A673 (cell line): ENCODE results near the gene METAP2. TPM values are rescaled to one million over a fixed set of nuclear protein-coding genes. Genes with fewer than 3 reads are reported as not detected.

Source experiments
- Bru-seq: library from RNA; stranded (reverse); fragments of 400-500 nt; gene quantifications from one replicate; lab custom pipeline; 2021; lab: Mats Ljungman, UMichigan
- BruChase-seq, 2 experiments: library from RNA; stranded (reverse); fragments of 400-500 nt; gene quantifications; one replicate each; lab custom pipeline; 2021; lab: Mats Ljungman, UMichigan
- BruUV-seq: library from RNA; stranded (reverse); fragments of 400-500 nt; replicated peaks from 2 replicates; lab custom pipeline; 2021; lab: Mats Ljungman, UMichigan
- CTCF ChIA-PET: fragments of 300-600 bp; sonication (Branson Sonifier 250); formaldehyde crosslinking; loops from one replicate; lab custom pipeline; 2022; ENCODE audit warnings: antibody characterized with exemption; lab: Charles Lee
- POLR2A ChIA-PET: fragments of 300-600 bp; sonication (Branson Sonifier 250); formaldehyde crosslinking; loops from one replicate; lab custom pipeline; 2022; ENCODE audit warnings: antibody characterized with exemption; ENCODE audit not compliant: low non-redundant PET; lab: Charles Lee
- DNase-seq: peaks from one replicate; pipeline ENCODE4 v3.0.0-alpha.2; 2015; ENCODE audit warnings: low spot score
- H3K27ac ChIP-seq: fragments of 200-600 bp; sonication (generic); 2 replicates; pipeline ENCODE4 v1.5.1; 2016; ENCODE audit warnings: mixed run types, low read depth, mild to moderate bottlenecking, mixed read lengths, antibody characterized with exemption, low read length; ENCODE audit not compliant: poor library complexity, severe bottlenecking
- H3K27me3 ChIP-seq: fragments of 200-600 bp; sonication (generic); replicated peaks from 2 replicates; pipeline ENCODE4 v1.6.1; 2017; ENCODE audit warnings: mixed run types, low read depth, mild to moderate bottlenecking, mixed read lengths, antibody characterized with exemption, low read length; ENCODE audit not compliant: insufficient read depth, poor library complexity
- H3K36me3 ChIP-seq: fragments of 200-600 bp; sonication (generic); 2 replicates; pipeline ENCODE4 v1.6.1; 2016; ENCODE audit warnings: mixed run types, mild to moderate bottlenecking, mixed read lengths, antibody characterized with exemption, low read length; ENCODE audit not compliant: insufficient read depth, poor library complexity, severe bottlenecking
- H3K4me1 ChIP-seq: fragments of 200-600 bp; sonication (generic); 2 replicates; pipeline ENCODE4 v1.6.1; 2017; ENCODE audit warnings: mixed run types, mild to moderate bottlenecking, mixed read lengths, antibody characterized with exemption, low read length; ENCODE audit not compliant: insufficient read depth, poor library complexity, severe bottlenecking
- H3K4me3 ChIP-seq: fragments of 200-600 bp; sonication (generic); 2 replicates; pipeline ENCODE4 v1.5.1; 2016; ENCODE audit warnings: low read depth, mixed run types, mild to moderate bottlenecking, mixed read lengths, low read length; ENCODE audit not compliant: poor library complexity, severe bottlenecking
- H3K9me3 ChIP-seq: fragments of 200-600 bp; sonication (generic); 2 replicates; pipeline ENCODE4 v1.6.1; 2016; ENCODE audit warnings: mixed run types, low read depth, mild to moderate bottlenecking, mixed read lengths, antibody characterized with exemption, low read length; ENCODE audit not compliant: poor library complexity, severe bottlenecking
- CTCF ChIP-seq: fragments of 300-800, 200-600 bp; sonication (generic); conservative IDR thresholded peaks from 2 replicates; pipeline ENCODE4 v1.5.1; 2017; ENCODE audit warnings: low read depth, mild to moderate bottlenecking, antibody characterized with exemption, low read length, moderate library complexity, mixed read lengths
- EZH2 ChIP-seq: fragments of 200-600 bp; sonication (generic); IDR thresholded peaks from 2 replicates; pipeline ENCODE4 v1.6.1; 2017; ENCODE audit warnings: borderline replicate concordance, low read depth, mild to moderate bottlenecking, mixed read lengths, antibody characterized with exemption, low read length; ENCODE audit not compliant: poor library complexity, severe bottlenecking
- intact Hi-C: fragments of 100-400 bp; cut with micrococcal nuclease; formaldehyde crosslinking; loops from one replicate; pipeline ENCODE4 v1.10.0; 2022; ENCODE audit not compliant: unreplicated experiment
- long read RNA-seq: library from polyadenylated mRNA; stranded (forward); transcript quantifications from one replicate; pipeline ENCODE4 v2.0.0, GENCODE V29; 2022
- total RNA-seq: library from RNA; stranded (reverse); gene quantifications from 2 replicates; pipeline ENCODE4 v1.2.3, GENCODE V29; 2021

METAP2 gene
- total RNA-seq (135 and 136 TPM in 2 replicates), Bru-seq, nascent RNA (percentile 95 among the genes with signal in this experiment), BruChase-seq, experiment 1, labeled RNA remaining after a 2-hour chase (percentile 93 among the genes with signal in this experiment), BruChase-seq, experiment 2, labeled RNA remaining after a 6-hour chase (percentile 94 among the genes with signal in this experiment)
- long read RNA-seq, transcript METAP2-202 (11 exons, 3,601 nt): major isoform, 164 of 206 reads
- long read RNA-seq, transcript METAP2-210 (11 exons, 1,874 nt): minor isoform, 24 of 206 reads
- long read RNA-seq, partial matches to known transcripts: 8 of 206 reads
- long read RNA-seq, other reads (novel, unspliced or antisense): 10 of 206 reads

GRCh38 chr12:95473884-95474659, at the start of gene METAP2:
Gene METAP2 (plus strand): TSS chr12:95474152. CDS start chr12:95474180, 28 bp downstream.
- Histone ChIP-seq H3K4me3 (peak within 1 kb of the TSS; percentile 96), H3K9me3 (no peaks in the 10 kb centered on the region), H3K27ac (peak within 1 kb of the TSS; percentile 94), H3K36me3 (peaks cover 33% of the 10 kb centered on the region), H3K27me3 (no peaks in the 10 kb centered on the region), H3K4me1 (peaks cover 7% of the 10 kb centered on the region)
- intact Hi-C loops: no loop called here
- ChIA-PET POLR2A (interaction anchor here (0.6 to 1.6 kb wide), 7 partner anchors 13 to 1200 kb away, joined by 3 to 6 read pairs (median 4); no protein-coding TSS in a partner anchor), CTCF (interaction anchor here (0.5 kb wide), 2 partner anchors 46 to 288 kb away, joined by 3 to 8 read pairs; no protein-coding TSS in a partner anchor)
- BruUV-seq: TSS peak; percentile 61
- TF ChIP-seq EZH2: no peak
- no peak for TF ChIP-seq CTCF
- DNase-seq: peak; percentile 98

- no peaks in the 10 kb centered on the region for H3K9me3 ChIP-seq
- DNase-seq: no peak
- no peak overlapping the region for H3K27ac ChIP-seq
- no peak overlapping the region for H3K4me3 ChIP-seq
- no peaks in the 10 kb centered on the region for H3K4me1 ChIP-seq
- ChIA-PET POLR2A (interaction anchor here (0.6 kb wide), 1 partner anchor 217 kb away, joined by 3 read pairs; no protein-coding TSS in a partner anchor), CTCF (no interaction called here)
- no TSS peak for BruUV-seq
- intact Hi-C loops: no loop called here
- TF ChIP-seq CTCF (no peak), EZH2 (no peak)
- H3K27me3 ChIP-seq: no peaks in the 10 kb centered on the region
- no peaks in the 10 kb centered on the region for H3K36me3 ChIP-seq
Measured at GRCh38 chr12:95424271-95424994, 49.5 kb upstream of the METAP2 start.

- CTCF ChIA-PET: no interaction called here
- Histone ChIP-seq H3K27me3 (no peaks in the 10 kb centered on the region), H3K36me3 (no peaks in the 10 kb centered on the region), H3K9me3 (no peaks in the 10 kb centered on the region), H3K4me3 (no peak overlapping the region), H3K4me1 (no peaks in the 10 kb centered on the region), H3K27ac (no peak overlapping the region)
- TF ChIP-seq EZH2 (no peak), CTCF (no peak)
- intact Hi-C loops: no loop called here
- BruUV-seq: no TSS peak
- POLR2A ChIA-PET: no interaction called here
- DNase-seq: no peak
Measured at GRCh38 chr12:95429172-95429510, 44.8 kb upstream of the METAP2 start.
